CD4-positive, alpha-beta T cell treated with Interleukin-17A for 1 hour (primary cell): ENCODE data around the gene IARS1.
A peak's percentile ranks its signal among the peaks of the same experiment; 100 is the strongest.

ENCODE experiments used
- DNase-seq: peaks from one replicate; pipeline ENCODE4 v3.0.0-alpha.2; 2020

The IARS1 gene

GRCh38 chr9:92295240-92295790 lies 1.8 kb upstream of the IARS1 start:
- no peak for DNase-seq

GRCh38 chr9:92294297-92294676 lies 790 bp upstream of the IARS1 start:
- peak; percentile 15 for DNase-seq

- DNase-seq, result no peak
Observed at GRCh38 chr9:92293075-92293354, 482 bp downstream of the IARS1 start.

GRCh38 chr9:92292338-92293074 lies 991 bp downstream of the IARS1 start:
- no peak for DNase-seq

- no peak for DNase-seq
Observed at GRCh38 chr9:92291577-92291976, 1.9 kb downstream of the IARS1 start.

GRCh38 chr9:92290785-92291429 lies 2.6 kb downstream of the IARS1 start:
- DNase-seq, result no peak

- no peak for DNase-seq
Observed at GRCh38 chr9:92289708-92290390, 3.6 kb downstream of the IARS1 start.

- no peak for DNase-seq
Observed at GRCh38 chr9:92279302-92279701, 14.2 kb downstream of the IARS1 start.

- no peak for DNase-seq
Observed at GRCh38 chr9:92278110-92278509, 15.4 kb downstream of the IARS1 start.

GRCh38 chr9:92276331-92277032 lies 17.0 kb downstream of the IARS1 start:
- peak; percentile 20 for DNase-seq

GRCh38 chr9:92275541-92275940 lies 18.0 kb downstream of the IARS1 start:
- no peak for DNase-seq

- no peak for DNase-seq
Observed at GRCh38 chr9:92270511-92270910, 23.0 kb downstream of the IARS1 start.

- no peak for DNase-seq
Observed at GRCh38 chr9:92266486-92266885, 27.0 kb downstream of the IARS1 start.

GRCh38 chr9:92265154-92265553 lies 28.3 kb downstream of the IARS1 start:
- no peak for DNase-seq

- no peak for DNase-seq
Observed at GRCh38 chr9:92263131-92263530, 30.4 kb downstream of the IARS1 start.

GRCh38 chr9:92257327-92257726 lies 36.2 kb downstream of the IARS1 start:
- DNase-seq, result no peak

GRCh38 chr9:92254381-92255337 lies 38.8 kb downstream of the IARS1 start:
- no peak for DNase-seq

- no peak for DNase-seq
Observed at GRCh38 chr9:92253656-92254055, 39.8 kb downstream of the IARS1 start.

- DNase-seq, result no peak
Observed at GRCh38 chr9:92247981-92248380, 45.5 kb downstream of the IARS1 start.

GRCh38 chr9:92247296-92247695 lies 46.2 kb downstream of the IARS1 start:
- no peak for DNase-seq

GRCh38 chr9:92245005-92245797 lies 48.3 kb downstream of the IARS1 start:
- no peak for DNase-seq
